Stimulated activated CD4-positive, alpha-beta T cell treated with anti-CD3 and anti-CD28 coated beads, Interleukin-2, amount 100 ng/mL, for 48 hours (primary cell): Measurements from ENCODE around the gene CAB39.

Source experiments
- DNase-seq, 2 donors: peaks; one replicate each; pipeline ENCODE4 v3.0.0-alpha.2; 2020

The CAB39 gene

GRCh38 chr2:230712443-230713330 is at the start of gene CAB39:
TSS of gene CAB39 (plus strand) at chr2:230712842. CDS start at chr2:230760002, 47,160 bp downstream.
- peak; percentile 82 to 84 for DNase-seq

GRCh38 chr2:230664128-230664527 is 48.5 kb upstream of the CAB39 start:
- no peak for DNase-seq

GRCh38 chr2:230664844-230665243 is 47.8 kb upstream of the CAB39 start:
- no peak for DNase-seq

- DNase-seq = no peak
Observed at GRCh38 chr2:230665263-230665691, 47.4 kb upstream of the CAB39 start.

- no peak for DNase-seq
Observed at GRCh38 chr2:230666446-230666845, 46.2 kb upstream of the CAB39 start.

- no peak for DNase-seq
Observed at GRCh38 chr2:230666885-230667712, 45.5 kb upstream of the CAB39 start.

GRCh38 chr2:230668184-230668938 is 44.3 kb upstream of the CAB39 start:
- DNase-seq = no peak

GRCh38 chr2:230668939-230669303 is 43.7 kb upstream of the CAB39 start:
- no peak for DNase-seq

GRCh38 chr2:230669386-230669950 is 43.2 kb upstream of the CAB39 start:
- DNase-seq = no peak

GRCh38 chr2:230671117-230671516 is 41.5 kb upstream of the CAB39 start:
- no peak for DNase-seq

- DNase-seq = no peak
Observed at GRCh38 chr2:230672836-230673235, 39.8 kb upstream of the CAB39 start.

- DNase-seq = no peak
Observed at GRCh38 chr2:230674401-230674800, 38.2 kb upstream of the CAB39 start.

GRCh38 chr2:230674966-230675672 is 37.5 kb upstream of the CAB39 start:
- no peak for DNase-seq

GRCh38 chr2:230676546-230676945 is 36.1 kb upstream of the CAB39 start:
- no peak for DNase-seq

- no peak for DNase-seq
Observed at GRCh38 chr2:230677201-230677946, 35.3 kb upstream of the CAB39 start.

GRCh38 chr2:230678018-230678417 is 34.6 kb upstream of the CAB39 start:
- no peak for DNase-seq

GRCh38 chr2:230678451-230678850 is 34.2 kb upstream of the CAB39 start:
- DNase-seq = no peak

GRCh38 chr2:230680463-230681170 is 32.0 kb upstream of the CAB39 start:
- DNase-seq = no peak

- no peak for DNase-seq
Observed at GRCh38 chr2:230681171-230681545, 31.5 kb upstream of the CAB39 start.

GRCh38 chr2:230682546-230682945 is 30.1 kb upstream of the CAB39 start:
- DNase-seq = no peak
